ENCODE measurements around the gene UCHL5.

Gene UCHL5, protein sequence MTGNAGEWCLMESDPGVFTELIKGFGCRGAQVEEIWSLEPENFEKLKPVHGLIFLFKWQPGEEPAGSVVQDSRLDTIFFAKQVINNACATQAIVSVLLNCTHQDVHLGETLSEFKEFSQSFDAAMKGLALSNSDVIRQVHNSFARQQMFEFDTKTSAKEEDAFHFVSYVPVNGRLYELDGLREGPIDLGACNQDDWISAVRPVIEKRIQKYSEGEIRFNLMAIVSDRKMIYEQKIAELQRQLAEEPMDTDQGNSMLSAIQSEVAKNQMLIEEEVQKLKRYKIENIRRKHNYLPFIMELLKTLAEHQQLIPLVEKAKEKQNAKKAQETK

DNA sequence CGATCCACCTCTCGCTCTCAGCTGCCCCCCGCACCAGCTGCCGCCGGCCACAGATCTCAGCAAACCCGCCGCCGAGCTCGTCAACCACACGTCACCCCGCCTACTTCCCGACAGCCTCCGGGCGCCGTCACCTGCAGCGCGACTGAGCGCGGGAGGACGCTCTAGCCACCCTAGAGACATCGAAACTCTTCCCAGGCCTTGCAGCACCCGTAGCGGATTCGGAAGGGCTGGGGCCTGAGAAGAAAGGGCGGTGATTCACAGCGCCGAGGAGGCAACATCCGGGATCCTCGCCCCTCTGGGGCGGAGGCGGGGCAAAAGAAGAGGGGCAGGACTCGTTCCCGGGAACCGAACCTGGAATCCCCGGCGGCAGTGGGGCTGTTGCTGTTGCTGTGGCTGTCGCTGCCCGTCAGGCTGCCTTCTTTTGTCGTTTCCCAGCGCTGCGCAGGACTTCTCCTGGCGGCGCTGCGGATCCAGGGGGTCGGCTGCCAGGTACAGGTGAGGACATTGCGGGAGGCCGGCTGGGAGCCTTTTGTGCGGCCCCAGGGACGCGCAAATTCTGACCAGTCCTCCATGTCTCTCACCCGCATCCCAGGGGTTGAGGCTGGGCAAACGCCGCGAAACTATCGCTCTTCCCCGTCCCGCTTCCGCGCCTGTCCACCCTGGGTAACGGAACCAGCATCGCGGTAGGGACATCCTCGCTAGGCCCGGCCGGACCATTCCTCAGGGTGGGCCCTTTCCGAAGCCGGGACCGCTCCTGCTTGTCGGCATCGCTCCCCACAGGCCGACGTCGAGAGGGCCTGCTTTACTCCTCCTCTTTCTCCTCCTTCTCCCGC lies at the start of gene UCHL5, which contains the start of gene RO60:
Gene UCHL5, minus strand, starts transcription at position 79 of the 833 bp plus-strand sequence. CDS start 100 bp downstream, outside the sequence.
Gene RO60, plus strand, starts transcription at position 331 of the 833 bp plus-strand sequence. CDS start 9,443 bp downstream, outside the sequence.
- peak; percentile 99 for DNase-seq (ENCODE audit: low read depth)

- DNase-seq (ENCODE audit: low read depth) = no peak
Observed at GRCh38 chr1:193108471-193108870, 49.3 kb upstream of the UCHL5 start.

DNA sequence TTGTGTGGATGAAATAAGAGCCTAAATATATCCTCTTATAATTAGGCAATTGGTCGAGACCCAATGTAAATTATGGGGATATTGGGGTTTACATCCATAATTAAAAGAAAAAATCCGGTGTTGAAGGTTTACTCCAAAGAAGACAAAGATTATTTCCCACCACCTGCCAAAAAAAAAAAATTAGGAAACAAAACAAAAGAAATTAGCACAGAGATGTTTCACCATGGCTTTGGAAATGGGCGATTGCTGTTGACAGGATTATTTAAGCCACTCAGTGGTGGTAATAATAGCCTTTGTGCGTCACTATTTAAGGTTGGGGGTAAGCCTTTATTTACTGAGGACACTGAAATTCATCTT lies 46.6 kb upstream of the UCHL5 start:
- DNase-seq (ENCODE audit: low read depth) = no peak

GRCh38 chr1:193104907-193105820 lies 46.0 kb upstream of the UCHL5 start, which contains the start of gene GLRX2:
Gene GLRX2 (minus strand): TSS chr1:193105414. CDS start chr1:193105382, 32 bp downstream.
- peak; percentile 88 for DNase-seq (ENCODE audit: low read depth)

- DNase-seq (ENCODE audit: low read depth) = peak; percentile 48
Observed at GRCh38 chr1:193104502-193104906, 45.3 kb upstream of the UCHL5 start.

DNA sequence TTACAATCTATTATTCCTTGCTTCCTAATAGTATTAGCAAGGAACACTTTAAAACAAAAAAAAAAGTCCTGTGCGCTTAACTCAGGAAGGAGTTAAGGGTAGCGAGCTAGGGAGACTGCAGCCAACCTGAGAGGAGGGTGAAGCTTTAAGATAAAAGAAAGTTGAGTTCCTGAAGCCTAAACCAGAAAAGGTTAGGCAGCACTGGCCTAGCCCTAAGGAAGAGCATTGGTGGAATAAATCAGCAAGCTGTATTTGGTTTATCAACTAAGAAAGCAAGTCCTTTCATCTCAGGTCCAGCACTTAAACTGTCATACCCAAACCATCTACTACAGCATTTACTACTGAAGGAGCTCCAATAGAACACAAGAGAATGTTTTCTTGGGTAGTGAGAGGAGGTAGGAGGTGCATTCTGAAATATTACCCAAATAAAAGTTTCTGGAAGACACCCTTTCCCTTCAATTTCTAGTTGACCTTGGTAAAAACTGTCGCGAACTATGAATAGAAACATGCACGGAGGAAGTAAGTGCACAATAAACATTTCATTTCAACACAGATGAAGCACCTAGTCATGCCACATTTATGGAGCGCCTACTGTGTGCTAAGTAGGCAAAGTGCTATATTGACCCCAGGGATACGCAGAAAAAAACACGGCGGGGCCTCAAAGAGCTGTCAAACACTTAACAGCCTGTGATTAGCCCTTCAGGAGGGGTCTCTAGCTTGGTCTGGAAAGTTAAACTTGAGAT lies 44.8 kb upstream of the UCHL5 start:
- DNase-seq (ENCODE audit: low read depth) = peak; percentile 19

GRCh38 chr1:193102662-193103061 lies 43.5 kb upstream of the UCHL5 start:
- DNase-seq (ENCODE audit: low read depth) = no peak

DNA sequence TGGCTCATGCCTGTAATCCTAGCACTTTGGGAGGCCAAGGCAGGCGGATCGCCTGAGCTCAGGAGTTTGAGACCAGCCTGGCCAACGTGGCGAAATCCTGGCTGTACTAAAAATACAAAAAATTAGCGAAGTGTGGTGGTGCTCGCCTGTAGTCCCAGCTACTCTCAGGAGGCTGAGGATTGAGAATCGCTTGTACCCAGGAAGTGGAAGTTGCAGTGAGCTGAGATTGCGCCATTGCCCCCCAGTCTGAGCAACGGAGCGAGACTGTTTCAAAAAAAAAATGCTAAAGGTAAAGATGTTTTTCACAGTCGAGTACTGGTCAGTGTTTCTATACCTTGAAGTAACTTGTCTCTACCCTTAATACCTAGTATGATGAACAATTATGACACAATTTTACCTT lies 35.0 kb upstream of the UCHL5 start:
- DNase-seq (ENCODE audit: low read depth) = no peak

DNA sequence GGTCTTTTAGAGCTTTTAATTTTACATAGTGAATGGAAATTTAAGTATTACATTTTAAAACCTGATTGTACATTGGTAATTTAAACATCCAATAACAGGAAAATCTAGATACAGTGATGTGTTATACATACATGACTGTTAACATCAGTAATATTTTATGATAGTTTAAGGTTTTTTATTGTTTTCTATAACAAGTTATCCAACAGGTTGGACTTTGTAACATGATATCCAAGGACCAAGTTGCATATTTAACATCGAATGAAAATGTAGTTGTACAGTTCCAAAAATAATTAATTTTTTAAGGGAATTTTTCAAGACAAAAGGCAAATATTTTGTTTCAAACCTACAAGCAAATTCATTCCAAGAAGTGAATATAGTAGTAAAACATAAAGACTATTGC lies 31.7 kb upstream of the UCHL5 start:
- DNase-seq (ENCODE audit: low read depth) = no peak

DNA sequence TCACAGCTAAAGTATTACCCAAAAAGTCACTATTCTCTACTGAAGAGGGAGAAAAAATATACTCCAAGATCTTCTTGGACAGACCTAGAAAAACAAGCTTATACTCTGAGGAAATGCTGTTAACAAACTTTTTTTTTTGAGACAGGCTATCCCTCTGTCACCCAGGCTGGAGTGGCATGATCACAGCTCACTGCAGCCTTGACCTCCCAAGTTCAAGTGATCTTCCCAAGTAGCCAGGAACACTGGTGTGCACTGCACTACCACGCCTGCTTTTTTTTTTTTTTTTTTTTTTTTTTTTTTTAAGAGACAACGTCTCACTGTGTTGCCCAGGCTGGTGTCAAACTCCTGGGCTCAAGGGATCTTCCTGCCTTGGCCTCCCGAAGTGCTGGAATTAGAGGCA lies 28.7 kb upstream of the UCHL5 start:
- no peak for DNase-seq (ENCODE audit: low read depth)

GRCh38 chr1:193086342-193086741 lies 27.2 kb upstream of the UCHL5 start:
- DNase-seq (ENCODE audit: low read depth) = no peak

DNA sequence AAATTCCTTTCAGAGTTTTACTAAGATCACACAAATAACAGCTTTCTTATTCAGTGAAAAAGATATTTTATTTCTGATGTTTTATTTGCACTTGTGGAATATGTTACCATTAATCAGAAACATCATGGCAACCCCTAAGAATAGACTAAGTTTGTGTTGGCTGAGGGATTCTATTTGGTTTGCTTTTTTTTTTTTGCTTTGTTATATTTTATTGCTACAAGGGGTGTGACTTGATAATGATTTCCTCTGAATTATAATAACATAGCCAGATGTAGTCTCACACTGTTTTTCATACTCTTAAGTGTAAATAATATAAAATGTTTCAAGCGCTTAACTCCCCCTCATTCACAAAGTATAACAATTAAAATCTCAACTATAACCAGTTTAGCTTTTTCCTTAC lies 26.1 kb upstream of the UCHL5 start:
- DNase-seq (ENCODE audit: low read depth) = no peak

- DNase-seq (ENCODE audit: low read depth) = no peak
Observed at GRCh38 chr1:193083365-193084088, 24.4 kb upstream of the UCHL5 start.

DNA sequence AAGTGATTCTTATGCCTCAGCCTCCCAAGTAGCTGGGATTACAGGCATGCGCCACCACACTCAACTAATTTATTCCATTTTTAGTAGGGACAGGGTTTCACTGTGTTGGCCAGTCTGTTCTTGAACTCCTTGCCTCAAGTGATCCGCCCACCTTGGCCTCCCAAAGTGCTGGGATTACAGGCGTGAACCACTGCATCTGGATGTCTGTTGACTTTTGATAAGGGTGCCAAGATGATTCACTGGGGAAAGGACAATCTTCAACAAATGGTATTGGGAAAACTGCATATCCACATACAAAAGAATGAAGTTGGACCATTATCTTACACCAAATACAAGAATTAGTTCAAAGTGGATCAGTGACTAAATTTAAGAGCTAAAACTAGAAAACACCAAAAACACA lies 20.0 kb upstream of the UCHL5 start:
- DNase-seq (ENCODE audit: low read depth) = peak; percentile 36

- DNase-seq (ENCODE audit: low read depth) = peak; percentile 62
Observed at GRCh38 chr1:193077991-193078390, 18.8 kb upstream of the UCHL5 start.

DNA sequence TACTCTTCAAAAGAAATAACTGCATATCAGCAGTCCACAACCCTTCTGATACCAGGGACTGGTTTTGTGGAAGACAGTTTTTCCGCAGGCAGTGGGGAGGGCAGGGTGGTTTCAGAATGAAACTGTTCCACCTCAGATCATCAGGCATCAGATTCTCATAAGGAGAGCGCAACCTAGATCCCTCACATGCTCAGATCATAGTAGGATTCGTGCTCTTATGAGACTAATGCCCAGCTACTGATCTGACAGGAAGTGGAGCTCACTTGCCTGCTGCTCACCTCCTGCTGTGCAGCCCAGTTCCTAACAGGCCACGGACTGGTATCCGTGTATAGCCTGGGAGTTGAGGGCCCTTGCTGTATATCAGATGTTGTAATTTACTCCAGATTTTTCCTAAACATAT lies 11.8 kb upstream of the UCHL5 start:
- DNase-seq (ENCODE audit: low read depth) = peak; percentile 34

DNA sequence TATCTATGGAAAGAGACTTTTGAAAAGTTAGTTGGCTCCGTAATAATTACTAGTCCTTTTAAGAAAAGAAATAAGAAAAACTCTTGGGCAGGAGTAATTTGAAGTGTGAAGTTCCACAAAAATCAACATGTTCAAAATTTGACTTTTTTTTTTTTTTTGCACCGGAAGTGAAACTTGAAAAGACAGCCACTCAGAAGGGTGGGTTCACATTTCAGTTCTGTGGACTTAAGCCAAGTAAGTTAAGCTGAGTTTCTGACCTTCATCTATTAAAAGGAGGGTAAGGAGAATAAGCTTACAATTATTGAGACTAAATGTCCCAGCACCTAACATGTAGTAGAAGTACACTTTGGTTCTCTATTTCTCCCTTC lies 11.2 kb upstream of the UCHL5 start:
- peak; percentile 19 for DNase-seq (ENCODE audit: low read depth)

- no peak for DNase-seq (ENCODE audit: low read depth)
Observed at GRCh38 chr1:193069748-193070385, 10.7 kb upstream of the UCHL5 start.

DNA sequence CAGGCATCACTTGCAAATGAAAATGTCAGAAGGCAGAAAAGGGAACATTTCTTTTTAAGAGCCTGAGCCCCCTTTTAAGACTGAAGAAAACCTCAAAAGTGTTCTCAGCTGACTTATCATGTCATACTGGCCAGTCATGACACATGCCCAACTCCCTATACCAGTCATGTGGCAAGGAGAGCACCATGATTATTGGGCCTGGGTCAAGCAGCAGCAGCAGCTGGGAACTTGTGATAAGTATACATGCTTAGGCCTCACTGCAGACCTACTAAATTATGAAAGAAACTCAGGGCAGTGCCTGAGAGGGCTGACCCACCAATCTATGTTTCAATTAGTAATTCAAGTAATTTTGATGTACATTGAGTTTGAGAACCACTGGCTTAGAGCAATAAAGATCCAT lies 8.9 kb upstream of the UCHL5 start:
- DNase-seq (ENCODE audit: low read depth) = no peak

GRCh38 chr1:193066606-193067005 lies 7.4 kb upstream of the UCHL5 start:
- DNase-seq (ENCODE audit: low read depth) = no peak

Data from iris pigment epithelial cell (primary cell).